HG03280 (cell line): ENCODE results near the gene PLD6.
"Not testable (repeated sequence)": the region's sequence is repeated elsewhere in the genome, so short reads cannot be mapped to it uniquely, and the experiment has no call there.

Experiments used
- ATAC-seq: cut with Tn5 transposase; IDR thresholded peaks from one replicate; pipeline ENCODE4 v1.9.1; 2021; ENCODE audit warnings: mild to moderate bottlenecking, moderate library complexity; ENCODE audit not compliant: unreplicated experiment

Gene PLD6

DNA sequence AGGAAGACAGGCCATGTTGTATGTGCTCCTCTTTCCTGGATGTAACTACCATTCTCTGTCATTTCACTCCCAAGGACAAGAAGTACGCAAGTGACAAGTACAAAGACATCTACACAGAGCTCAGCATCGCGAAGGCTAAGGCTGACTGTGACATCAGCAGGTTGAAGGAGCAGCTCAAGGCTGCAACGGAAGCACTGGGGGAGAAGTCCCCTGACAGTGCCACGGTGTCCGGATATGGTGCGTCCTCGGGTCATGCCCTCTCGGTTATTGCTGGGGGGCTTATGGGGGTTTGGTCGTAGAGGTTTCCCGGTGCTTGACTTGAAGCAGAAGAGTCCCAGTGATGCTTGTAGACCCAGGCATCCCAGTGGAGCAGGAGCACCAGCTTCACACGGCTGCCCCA lies 29.0 kb downstream of the PLD6 start:
- no peak for ATAC-seq

- no peak for ATAC-seq
Observed at GRCh38 chr17:17176341-17176740, 29.8 kb downstream of the PLD6 start.

DNA sequence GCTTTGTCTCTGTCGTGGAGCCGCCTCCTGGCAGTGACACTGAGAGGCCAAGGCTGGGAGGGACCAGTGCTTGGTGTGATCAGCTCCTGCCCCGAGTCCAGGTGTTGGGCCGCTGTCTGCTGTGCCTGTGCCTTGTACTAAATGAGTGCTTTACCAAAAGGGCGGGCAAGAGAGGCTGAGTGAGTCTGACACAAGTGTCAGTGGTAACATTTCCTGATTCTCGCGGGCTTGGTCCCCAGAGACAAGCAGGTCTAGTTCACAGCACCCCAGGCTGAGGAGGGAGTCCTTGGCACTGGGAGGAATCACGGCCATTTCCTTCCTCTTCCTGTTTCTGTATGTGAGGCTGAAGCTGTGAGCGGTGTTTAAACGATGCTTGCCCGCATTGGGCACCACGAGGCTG lies 30.2 kb downstream of the PLD6 start:
- no peak for ATAC-seq

DNA sequence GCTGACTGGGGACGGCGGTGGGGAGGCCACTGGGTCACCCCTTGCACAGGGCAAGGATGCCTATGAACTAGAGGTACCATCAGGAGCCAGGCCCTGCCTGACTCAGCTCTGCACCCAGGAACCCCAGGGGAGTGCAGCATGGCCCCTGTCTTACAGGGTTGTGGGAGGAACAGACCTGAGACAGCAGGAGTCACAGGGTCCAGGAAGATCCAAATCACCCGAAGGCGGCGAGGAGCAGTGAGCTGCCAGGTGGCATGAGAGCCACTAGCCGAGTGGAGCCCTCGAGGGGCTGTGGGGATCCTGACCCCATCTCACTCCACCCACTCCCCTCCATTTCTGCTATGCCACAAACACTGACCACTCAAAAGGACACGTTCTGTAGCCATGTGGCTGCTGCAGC lies 30.8 kb downstream of the PLD6 start:
- no peak for ATAC-seq

DNA sequence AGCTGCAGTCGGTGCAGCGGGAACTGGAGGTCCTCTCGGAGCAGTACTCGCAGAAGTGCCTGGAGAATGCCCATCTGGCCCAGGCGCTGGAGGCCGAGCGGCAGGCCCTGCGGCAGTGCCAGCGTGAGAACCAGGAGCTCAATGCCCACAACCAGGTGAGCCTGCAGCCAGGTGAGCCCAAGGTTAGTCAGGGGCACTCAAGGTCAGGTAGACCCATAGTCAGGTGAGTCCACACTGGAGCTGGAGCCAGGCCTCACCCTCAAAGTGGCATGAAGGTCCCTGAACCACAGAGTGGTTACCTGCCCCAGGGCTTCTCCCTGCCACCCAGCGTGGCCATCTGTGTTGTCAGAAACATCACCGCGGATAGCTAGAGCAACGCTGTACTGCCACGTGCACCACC lies 32.2 kb downstream of the PLD6 start:
- no peak for ATAC-seq

- no peak for ATAC-seq
Observed at GRCh38 chr17:17172990-17173389, 33.1 kb downstream of the PLD6 start.

GRCh38 chr17:17172001-17172939 lies 33.9 kb downstream of the PLD6 start:
- ATAC-seq = no peak

DNA sequence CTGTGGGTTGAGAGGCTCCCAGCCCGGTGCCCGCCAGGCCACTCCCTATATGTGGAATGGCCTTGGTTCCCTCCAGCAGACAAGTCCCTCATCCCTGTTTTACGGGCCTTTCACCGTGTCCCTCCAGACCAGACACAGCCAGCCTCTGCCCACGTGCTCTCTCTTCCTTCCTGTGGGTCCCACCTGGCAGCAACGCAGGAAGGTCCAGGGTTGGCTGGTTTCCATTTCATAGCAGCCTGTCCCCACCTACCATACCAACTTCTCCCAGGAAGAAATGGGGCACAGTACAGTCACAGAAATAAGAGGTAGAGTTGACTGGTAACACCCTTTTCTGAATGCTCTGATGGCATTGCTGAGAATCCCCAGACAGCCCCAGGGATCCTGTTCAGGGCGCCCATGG lies 34.9 kb downstream of the PLD6 start:
- ATAC-seq = no peak

GRCh38 chr17:17170346-17170985 lies 35.7 kb downstream of the PLD6 start:
- ATAC-seq = no peak

DNA sequence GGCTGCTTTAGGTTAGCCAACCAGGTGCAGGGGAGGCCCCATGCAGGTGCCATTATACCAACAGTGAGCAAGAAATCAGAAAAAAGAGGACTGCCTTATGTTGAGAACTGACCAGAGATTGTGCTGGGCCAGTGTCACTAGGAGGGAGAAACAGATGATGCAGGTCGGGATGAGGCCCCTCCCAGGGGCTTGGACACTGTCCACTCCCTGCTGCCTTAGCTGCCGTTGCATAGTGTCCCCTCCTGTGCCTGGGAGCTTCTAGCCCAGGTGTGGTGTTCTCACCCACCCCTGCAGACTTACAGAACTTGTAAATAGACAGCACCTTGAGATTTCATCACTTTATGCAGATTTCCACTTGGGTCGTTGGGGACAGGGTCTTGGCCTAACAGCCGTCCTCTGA lies 36.7 kb downstream of the PLD6 start:
- no peak for ATAC-seq

GRCh38 chr17:17168401-17168800 lies 37.7 kb downstream of the PLD6 start:
- no peak for ATAC-seq

- ATAC-seq = no peak
Observed at GRCh38 chr17:17167986-17168385, 38.1 kb downstream of the PLD6 start.

DNA sequence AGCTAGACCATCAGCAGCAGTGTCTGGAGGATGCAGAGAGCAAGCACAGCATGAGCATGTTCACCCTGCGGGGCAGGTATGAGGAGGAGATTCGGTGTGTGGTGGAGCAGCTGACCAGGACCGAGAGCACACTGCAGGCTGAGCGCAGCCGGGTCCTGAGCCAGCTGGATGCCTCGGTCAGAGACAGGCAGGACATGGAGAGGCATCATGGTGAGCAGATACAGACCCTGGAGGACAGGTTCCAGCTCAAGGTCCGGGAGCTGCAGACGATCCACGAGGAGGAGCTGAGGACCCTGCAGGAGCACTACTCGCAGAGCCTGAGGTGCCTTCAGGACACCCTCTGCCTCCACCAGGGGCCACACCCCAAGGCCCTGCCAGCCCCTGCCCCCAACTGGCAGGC lies 38.8 kb downstream of the PLD6 start:
- no peak for ATAC-seq

DNA sequence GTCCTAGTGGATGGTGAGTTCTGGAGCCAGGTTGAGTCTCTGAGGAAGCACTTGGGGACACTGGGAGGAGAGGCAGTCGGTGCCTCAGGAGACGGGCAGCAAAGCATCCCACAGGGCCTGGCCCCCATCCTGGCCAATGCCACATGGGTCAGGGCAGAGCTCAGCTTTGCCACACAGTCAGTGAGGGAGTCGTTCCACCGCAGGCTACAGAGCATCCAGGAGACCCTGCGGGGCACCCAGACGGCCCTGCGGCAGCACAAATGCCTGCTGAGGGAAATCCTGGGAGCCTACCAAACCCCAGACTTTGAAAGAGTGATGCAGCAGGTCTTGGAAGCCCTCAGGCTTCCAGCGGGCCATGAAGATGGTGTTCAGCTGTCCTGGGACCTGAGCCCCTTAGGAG lies 39.7 kb downstream of the PLD6 start:
- ATAC-seq = no peak

DNA sequence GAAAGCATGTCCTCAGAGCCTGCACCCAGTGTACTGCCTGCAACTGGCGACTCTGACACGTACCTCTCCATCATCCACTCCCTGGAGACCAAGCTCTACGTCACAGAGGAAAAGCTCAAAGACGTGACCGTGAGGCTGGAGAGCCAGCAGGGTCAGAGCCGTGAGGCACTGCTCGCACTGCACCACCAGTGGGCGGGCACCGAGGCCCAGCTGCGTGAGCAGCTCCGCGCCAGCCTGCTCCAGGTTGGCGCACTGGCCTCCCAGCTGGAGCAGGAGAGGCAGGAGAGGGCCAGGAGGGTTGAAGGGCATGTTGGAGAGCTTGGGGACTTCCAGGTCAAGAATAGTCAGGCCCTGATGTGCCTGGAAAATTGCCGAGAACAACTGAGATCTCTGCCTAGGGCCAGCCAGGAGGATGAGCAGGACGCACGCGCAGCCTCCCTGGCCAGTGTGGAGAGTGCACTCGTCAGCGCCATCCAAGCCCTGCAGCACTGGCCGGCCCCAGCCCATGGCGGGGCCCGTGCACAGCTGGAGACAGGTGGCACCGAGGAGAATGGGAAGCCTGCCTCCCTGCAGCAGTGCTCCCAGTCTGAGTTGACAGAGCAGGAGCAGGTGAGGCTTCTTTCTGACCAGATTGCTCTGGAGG lies 40.3 kb downstream of the PLD6 start:
- no peak for ATAC-seq

GRCh38 chr17:17164676-17165075 lies 41.5 kb downstream of the PLD6 start:
- ATAC-seq = no peak

GRCh38 chr17:17164156-17164555 lies 42.0 kb downstream of the PLD6 start:
- no peak for ATAC-seq

- ATAC-seq = no peak
Observed at GRCh38 chr17:17161759-17162158, 44.4 kb downstream of the PLD6 start.

DNA sequence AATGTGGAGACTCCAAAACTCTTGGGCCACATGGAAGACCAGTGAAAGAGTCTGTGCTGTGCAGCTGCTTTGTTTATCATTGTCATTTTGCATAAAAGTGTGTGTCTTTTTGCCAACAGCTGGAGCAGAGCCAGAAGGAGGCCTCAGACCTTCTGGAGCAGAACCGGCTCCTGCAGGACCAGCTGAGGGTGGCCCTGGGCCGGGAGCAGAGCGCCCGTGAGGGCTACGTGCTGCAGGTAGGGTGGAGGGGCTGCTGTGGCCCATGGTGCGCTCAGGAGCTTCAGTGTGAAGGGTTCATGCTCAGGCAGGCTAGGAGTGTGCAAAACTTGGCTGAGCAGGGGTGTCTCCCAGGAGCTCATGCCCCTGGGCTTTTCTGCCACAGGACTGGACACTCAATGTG lies 45.0 kb downstream of the PLD6 start:
- ATAC-seq = no peak

- no peak for ATAC-seq
Observed at GRCh38 chr17:17159571-17159970, 46.6 kb downstream of the PLD6 start.

DNA sequence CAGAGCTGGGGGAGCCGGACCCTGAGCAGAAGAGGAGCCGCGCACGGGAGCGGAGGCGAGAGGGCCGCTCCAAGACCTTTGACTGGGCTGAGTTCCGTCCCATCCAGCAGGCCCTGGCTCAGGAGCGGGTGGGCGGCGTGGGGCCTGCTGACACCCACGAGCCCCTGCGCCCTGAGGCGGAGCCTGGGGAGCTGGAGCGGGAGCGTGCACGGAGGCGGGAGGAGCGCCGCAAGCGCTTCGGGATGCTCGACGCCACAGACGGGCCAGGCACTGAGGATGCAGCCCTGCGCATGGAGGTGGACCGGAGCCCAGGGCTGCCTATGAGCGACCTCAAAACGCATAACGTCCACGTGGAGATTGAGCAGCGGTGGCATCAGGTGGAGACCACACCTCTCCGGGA lies 47.6 kb downstream of the PLD6 start:
- ATAC-seq = not testable (repeated sequence)

GRCh38 chr17:17157041-17157440 lies 49.1 kb downstream of the PLD6 start:
- ATAC-seq = no peak
